Hepatocyte (in vitro differentiated cells): Measurements from ENCODE around the gene CSNK1G3. TPM values are rescaled to one million over a fixed set of nuclear protein-coding genes. Genes with fewer than 3 reads are reported as not detected.

Source experiments
- DNase-seq: peaks from one replicate; pipeline ENCODE4 v3.0.0-alpha.2; 2016; ENCODE audit warnings: low spot score
- H2AFZ ChIP-seq: fragments of 200-600 bp; sonication (generic); 2 replicates; pipeline ENCODE4 v1.6.0; 2016; ENCODE audit warnings: antibody characterized with exemption, mild to moderate bottlenecking
- H3K27ac ChIP-seq: fragments of 200-600 bp; sonication (generic); 2 replicates; pipeline ENCODE4 v1.5.1; 2016; ENCODE audit warnings: mild to moderate bottlenecking
- H3K27me3 ChIP-seq: fragments of 200-600 bp; sonication (generic); 2 replicates; pipeline ENCODE4 v1.6.1; 2016
- H3K36me3 ChIP-seq: fragments of 200-600 bp; sonication (generic); replicated peaks from 2 replicates; pipeline ENCODE4 v1.5.1; 2016; ENCODE audit warnings: low read depth; ENCODE audit not compliant: insufficient read depth
- H3K4me1 ChIP-seq: fragments of 200-600 bp; sonication (generic); 2 replicates; pipeline ENCODE4 v1.5.1; 2016; ENCODE audit warnings: mild to moderate bottlenecking, moderate library complexity; ENCODE audit not compliant: insufficient read depth
- H3K4me2 ChIP-seq: fragments of 200-600 bp; sonication (generic); 2 replicates; pipeline ENCODE4 v1.6.0; 2016
- H3K4me3 ChIP-seq: fragments of 200-600 bp; sonication (generic); 2 replicates; pipeline ENCODE4 v1.5.1; 2016; ENCODE audit warnings: mild to moderate bottlenecking
- H3K79me2 ChIP-seq: fragments of 200-600 bp; sonication (generic); 2 replicates; pipeline ENCODE4 v1.6.0; 2017; ENCODE audit warnings: mild to moderate bottlenecking
- H3K9me2 ChIP-seq: fragments of 200-600 bp; sonication (generic); replicated peaks from 2 replicates; pipeline ENCODE4 v1.6.0; 2017; ENCODE audit warnings: mild to moderate bottlenecking; ENCODE audit not compliant: insufficient read depth
- H3K9me3 ChIP-seq: fragments of 200-600 bp; sonication (generic); 2 replicates; pipeline ENCODE4 v1.5.1; 2016; ENCODE audit warnings: low read depth, mild to moderate bottlenecking
- H4K20me1 ChIP-seq: fragments of 200-600 bp; sonication (generic); 2 replicates; pipeline ENCODE4 v1.6.0; 2016; ENCODE audit warnings: mild to moderate bottlenecking; ENCODE audit not compliant: insufficient read depth, poor library complexity, severe bottlenecking
- EZH2 ChIP-seq: fragments of 200-600 bp; sonication (generic); IDR thresholded peaks from 2 replicates; pipeline ENCODE4 v1.6.1; 2016; ENCODE audit warnings: antibody characterized with exemption, mild to moderate bottlenecking, borderline replicate concordance
- EZH2phosphoT487 ChIP-seq: fragments of 200-600 bp; sonication (generic); IDR thresholded peaks from one replicate; pipeline ENCODE4 v1.6.1; 2018; ENCODE audit warnings: antibody characterized with exemption, mild to moderate bottlenecking, low read depth, moderate library complexity; ENCODE audit not compliant: unreplicated experiment, severe bottlenecking
- WGBS: methylation state at CpG from one replicate; pipeline ENCODE4 v1.1.6; 2016; ENCODE audit warnings: low lambda C conversion rate; ENCODE audit errors: missing lambda C conversion rate; 5-methylcytosine and 5-hydroxymethylcytosine counted together
- polyA plus RNA-seq: library from polyadenylated mRNA; unstranded; fragments of >200 nt; fragmentation: Nextera tagmentation; extraction: Ambion mirVana; gene quantifications from 2 replicates; pipeline ENCODE4 v1.2.1, GENCODE V29; 2016
- total RNA-seq: library from RNA; depleted of rRNA; stranded (reverse); fragments of >200 nt; gene quantifications from 2 replicates; pipeline ENCODE4 v1.2.3, GENCODE V29; 2014
- TF ChIP-seq, protein P1 (sequence below): fragments of 200-600 bp; sonication (generic); IDR thresholded peaks from 2 replicates; pipeline ENCODE4 v1.5.1; 2016; ENCODE audit warnings: antibody characterized with exemption, mild to moderate bottlenecking; ENCODE audit not compliant: poor library complexity

CSNK1G3 gene
- total and polyA plus RNA-seq, 2 experiments from 2014 or later = 20.8 to 59.3 TPM

GRCh38 chr5:123483446-123484077, 28.4 kb upstream of the CSNK1G3 start:
- no peak for DNase-seq
- no peak overlapping the region for H3K4me3 ChIP-seq
- H3K79me2 ChIP-seq = no peaks in the 10 kb centered on the region
- no peaks in the 10 kb centered on the region for H3K36me3 ChIP-seq
- H3K27me3 ChIP-seq = peaks cover 7% of the 10 kb centered on the region
- H3K4me2 ChIP-seq = no peak overlapping the region
- no peak overlapping the region for H2AFZ ChIP-seq
- TF ChIP-seq EZH2phosphoT487 (no peak), EZH2 (no peak)
- TF ChIP-seq, protein P1, sequence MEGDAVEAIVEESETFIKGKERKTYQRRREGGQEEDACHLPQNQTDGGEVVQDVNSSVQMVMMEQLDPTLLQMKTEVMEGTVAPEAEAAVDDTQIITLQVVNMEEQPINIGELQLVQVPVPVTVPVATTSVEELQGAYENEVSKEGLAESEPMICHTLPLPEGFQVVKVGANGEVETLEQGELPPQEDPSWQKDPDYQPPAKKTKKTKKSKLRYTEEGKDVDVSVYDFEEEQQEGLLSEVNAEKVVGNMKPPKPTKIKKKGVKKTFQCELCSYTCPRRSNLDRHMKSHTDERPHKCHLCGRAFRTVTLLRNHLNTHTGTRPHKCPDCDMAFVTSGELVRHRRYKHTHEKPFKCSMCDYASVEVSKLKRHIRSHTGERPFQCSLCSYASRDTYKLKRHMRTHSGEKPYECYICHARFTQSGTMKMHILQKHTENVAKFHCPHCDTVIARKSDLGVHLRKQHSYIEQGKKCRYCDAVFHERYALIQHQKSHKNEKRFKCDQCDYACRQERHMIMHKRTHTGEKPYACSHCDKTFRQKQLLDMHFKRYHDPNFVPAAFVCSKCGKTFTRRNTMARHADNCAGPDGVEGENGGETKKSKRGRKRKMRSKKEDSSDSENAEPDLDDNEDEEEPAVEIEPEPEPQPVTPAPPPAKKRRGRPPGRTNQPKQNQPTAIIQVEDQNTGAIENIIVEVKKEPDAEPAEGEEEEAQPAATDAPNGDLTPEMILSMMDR = no peak
- H3K9me3 ChIP-seq = no peaks in the 10 kb centered on the region
- no peak overlapping the region for H3K27ac ChIP-seq
- H3K9me2 ChIP-seq = no peaks in the 10 kb centered on the region
- no peaks in the 10 kb centered on the region for H4K20me1 ChIP-seq
- H3K4me1 ChIP-seq = no peaks in the 10 kb centered on the region

- no peaks in the 10 kb centered on the region for H3K36me3 ChIP-seq
- no peaks in the 10 kb centered on the region for H3K79me2 ChIP-seq
- H3K9me3 ChIP-seq = no peaks in the 10 kb centered on the region
- no peak overlapping the region for H3K4me3 ChIP-seq
- H3K9me2 ChIP-seq = no peaks in the 10 kb centered on the region
- H3K27me3 ChIP-seq = peaks cover 8% of the 10 kb centered on the region
- H3K4me2 ChIP-seq = no peak overlapping the region
- no peaks in the 10 kb centered on the region for H4K20me1 ChIP-seq
- no peak overlapping the region for H3K27ac ChIP-seq
- TF ChIP-seq, protein P1 = no peak
- TF ChIP-seq EZH2 (no peak), EZH2phosphoT487 (no peak)
- 86% methylated on average over 2 of the region's 2 CpGs for WGBS
- no peak overlapping the region for H2AFZ ChIP-seq
- H3K4me1 ChIP-seq = no peaks in the 10 kb centered on the region
- DNase-seq = no peak
Measured at GRCh38 chr5:123485275-123485674, 26.7 kb upstream of the CSNK1G3 start.

DNA sequence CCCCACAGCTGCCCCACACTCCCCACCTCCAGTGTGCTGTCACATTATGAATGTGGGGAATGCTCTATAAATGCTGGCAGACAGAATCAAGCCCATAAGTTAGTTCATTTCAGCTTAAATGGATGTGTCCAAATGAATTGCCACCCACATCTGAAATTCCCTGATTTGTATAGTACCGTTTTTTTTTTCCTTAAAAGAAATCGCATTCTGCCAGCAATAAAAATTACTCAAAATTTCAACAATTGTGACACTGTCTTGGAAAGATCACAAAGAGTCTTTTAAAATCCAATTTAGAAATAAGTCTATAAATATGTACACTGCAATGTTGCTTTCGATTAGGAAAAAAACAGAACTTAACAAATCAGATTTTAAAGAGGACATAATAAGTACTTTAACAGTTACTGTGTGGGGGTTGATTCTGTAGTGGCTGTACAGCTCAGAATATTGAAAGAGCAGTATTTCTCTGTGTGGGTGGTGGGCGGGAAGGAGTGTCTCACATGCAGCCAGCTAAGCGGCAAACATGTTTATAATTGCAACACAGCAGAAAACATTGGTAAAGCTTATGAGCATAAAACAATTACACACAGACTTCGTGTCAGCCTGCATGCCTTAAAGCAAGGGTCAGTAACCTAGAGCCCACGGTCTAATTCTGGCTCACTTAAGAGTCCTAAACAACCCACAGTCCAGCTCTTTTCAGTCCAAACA, 24.9 kb upstream of the CSNK1G3 start:
- H3K36me3 ChIP-seq = no peaks in the 10 kb centered on the region
- TF ChIP-seq EZH2 (no peak), EZH2phosphoT487 (no peak)
- TF ChIP-seq, protein P1 = no peak
- whole genome bisulfite sequencing = 75% methylated on average over 7 of the region's 7 CpGs
- no peak overlapping the region for H2AFZ ChIP-seq
- no peak overlapping the region for H3K27ac ChIP-seq
- no peak for DNase-seq
- no peaks in the 10 kb centered on the region for H3K79me2 ChIP-seq
- peaks cover 8% of the 10 kb centered on the region for H3K27me3 ChIP-seq
- no peak overlapping the region for H3K4me3 ChIP-seq
- H4K20me1 ChIP-seq = no peaks in the 10 kb centered on the region
- no peaks in the 10 kb centered on the region for H3K4me1 ChIP-seq
- no peaks in the 10 kb centered on the region for H3K9me2 ChIP-seq
- H3K4me2 ChIP-seq = no peak overlapping the region
- H3K9me3 ChIP-seq = no peaks in the 10 kb centered on the region
